Mammary epithelial cell (primary cell): ENCODE results near the gene BHLHE23.

Source experiments
- CTCF ChIP-seq, 2 donors: IDR thresholded peaks in 1 of 2; conservative IDR thresholded peaks in 1 of 2; 2 replicates each; pipeline ENCODE4 v1.5.1; 2011 to 2012; ENCODE audit warnings: inconsistent platforms in 2 of 2, low read length in 2 of 2, mild to moderate bottlenecking in 2 of 2, control low read depth in 1 of 2, low read depth in 1 of 2; ENCODE audit not compliant: insufficient read depth in 1 of 2; ENCODE audit errors: extremely low read depth in 1 of 2
- EZH2 ChIP-seq: IDR thresholded peaks from 2 replicates; pipeline ENCODE4 v1.6.1; 2012; ENCODE audit warnings: low read length, inconsistent platforms, borderline replicate concordance

- TF ChIP-seq CTCF (conservative IDR thresholded peaks at IDR 0.05 in 1 of 2, IDR thresholded peaks at IDR 0.05 in 1 of 2; ENCODE audit: extremely low read depth in 1 of 2, insufficient read depth in 1 of 2, low read depth in 1 of 2, low read length in 2 of 2): no peak
- TF ChIP-seq EZH2: peak; percentile 7
Observed at GRCh38 chr20:63005365-63005861, 1.4 kb downstream of the BHLHE23 start.
